Body of pancreas (tissue), 4 donors: ENCODE data around the gene SLFN12L. TPM values are rescaled to one million over a fixed set of nuclear protein-coding genes. Genes with fewer than 3 reads are reported as not detected.
"Not testable (repeated sequence)": the region's sequence is repeated elsewhere in the genome, so short reads cannot be mapped to it uniquely, and the experiment has no call there.

Source experiments
- ATAC-seq: fragments of 150-250 bp; one replicate; pipeline ENCODE4 v1.9.1; 2016
- DNase-seq, 4 donors: peaks; one replicate each; pipeline ENCODE4 v3.0.0-alpha.2; 2019
- H3K27ac ChIP-seq, 4 donors: fragments of 200-600 bp; sonication (generic); 1 replicate in 3 of 4; 2 replicates in 1 of 4; pipeline versions ENCODE4 v1.5.1 to v1.6.1; 2016 to 2019; ENCODE audit warnings: mild to moderate bottlenecking in 1 of 4, mixed read lengths in 1 of 4, moderate library complexity in 1 of 4
- H3K27me3 ChIP-seq, 2 donors: fragments of 200-600 bp; sonication (generic); one replicate each; pipeline ENCODE4 v1.6.0; 2016; ENCODE audit warnings: mild to moderate bottlenecking in 1 of 2
- H3K36me3 ChIP-seq, 2 donors: fragments of 200-600 bp; sonication (generic); replicated peaks in 1 of 2; 2 replicates each; pipeline ENCODE4 v1.5.1; 2016; ENCODE audit warnings: low read depth in 2 of 2; ENCODE audit not compliant: insufficient read depth in 1 of 2
- H3K4me1 ChIP-seq: fragments of 200-600 bp; sonication (generic); one replicate; pipeline ENCODE4 v1.6.0; 2016
- H3K4me3 ChIP-seq, 2 donors: fragments of 200-600 bp; sonication (generic); 1 replicate in 1 of 2; 2 replicates in 1 of 2; pipeline ENCODE4 v1.5.1; 2016 to 2019
- H3K9me3 ChIP-seq, 3 donors: fragments of 200-600 bp; sonication (generic); 1 replicate in 2 of 3; 2 replicates in 1 of 3; pipeline ENCODE4 v1.5.1; 2016
- CTCF ChIP-seq, 7 experiments: fragments of 450-650 bp in 4 of 7; fragments of 200-600 bp in 3 of 7; sonication (generic) in 3 of 7; IDR thresholded peaks; one replicate each; pipeline ENCODE4 v1.5.1; 2016 to 2019; ENCODE audit warnings: antibody characterized with exemption in 7 of 7
- POLR2A ChIP-seq, 3 donors: fragments of 450-650 bp; IDR thresholded peaks; one replicate each; pipeline ENCODE4 v1.6.1; 2016; ENCODE audit warnings: antibody characterized with exemption in 3 of 3, mild to moderate bottlenecking in 2 of 3
- WGBS, 2 donors: methylation state at CpG; one replicate each; pipeline ENCODE4 v1.1.5; 2017; 5-methylcytosine and 5-hydroxymethylcytosine counted together
- intact Hi-C: fragments of 100-400 bp; cut with DNase I; formaldehyde crosslinking; loops from one replicate; pipeline ENCODE4 v1.15.1; 2023
- total RNA-seq, 2 donors: library from RNA; depleted of rRNA; stranded (reverse); fragments of >200 nt; gene quantifications; one replicate each; pipeline ENCODE4 v1.1.0, GENCODE V29; 2016

The SLFN12L gene
- total RNA-seq, 2 donors from 2014 or later = 0.78 to 1.6 TPM

GRCh38 chr17:35476283-35476820 lies 61.1 kb downstream of the SLFN12L start:
- Histone ChIP-seq H3K36me3 (no peaks in the 10 kb centered on the region), H3K27ac (no peak overlapping the region), H3K4me3 (no peak overlapping the region), H3K27me3 (no peaks in the 10 kb centered on the region), H3K4me1 (no peaks in the 10 kb centered on the region), H3K9me3 (no peaks in the 10 kb centered on the region)
- no peak for DNase-seq
- WGBS, 2 donors = 44 to 69% methylated on average over 2 of the region's 2 CpGs
- intact Hi-C loops = no loop called here
- no peak for TF ChIP-seq CTCF (IDR thresholded peaks at IDR 0.05)
- no peak for TF ChIP-seq POLR2A (IDR thresholded peaks at IDR 0.05)
- no peak for ATAC-seq

- no peak overlapping the region for H3K4me3 ChIP-seq
- intact Hi-C loops = no loop called here
- H3K36me3 ChIP-seq = no peaks in the 10 kb centered on the region
- TF ChIP-seq CTCF (IDR thresholded peaks at IDR 0.05) = no peak
- no peak for TF ChIP-seq POLR2A (IDR thresholded peaks at IDR 0.05)
- ATAC-seq (no peak), DNase-seq (no peak)
- H3K9me3 ChIP-seq = no peaks in the 10 kb centered on the region
- no peaks in the 10 kb centered on the region for H3K27me3 ChIP-seq
- no peak overlapping the region for H3K27ac ChIP-seq
- WGBS, 2 donors = 48% methylated on average over 4 of the region's 4 CpGs
- no peaks in the 10 kb centered on the region for H3K4me1 ChIP-seq
Observed at GRCh38 chr17:35468475-35468874, 69.0 kb downstream of the SLFN12L start.

- Histone ChIP-seq H3K27me3 (no peaks in the 10 kb centered on the region), H3K4me1 (no peaks in the 10 kb centered on the region), H3K4me3 (no peak overlapping the region), H3K36me3 (no peaks in the 10 kb centered on the region), H3K27ac (no peak overlapping the region), H3K9me3 (no peaks in the 10 kb centered on the region)
- DNase-seq (no peak), ATAC-seq (no peak)
- no peak for TF ChIP-seq CTCF (IDR thresholded peaks at IDR 0.05)
- TF ChIP-seq POLR2A (IDR thresholded peaks at IDR 0.05) = no peak
- WGBS, 2 donors = 77 to 79% methylated on average over 4 of the region's 4 CpGs
- intact Hi-C loops = no loop called here
Observed at GRCh38 chr17:35467824-35468223, 69.7 kb downstream of the SLFN12L start.

- Histone ChIP-seq H3K4me1 (peaks cover 5% of the 10 kb centered on the region), H3K27me3 (no peaks in the 10 kb centered on the region), H3K9me3 (no peaks in the 10 kb centered on the region), H3K36me3 (no peaks in the 10 kb centered on the region), H3K27ac (peak overlapping the region in 2 of 4 donors; percentile 38 to 58), H3K4me3 (no peak overlapping the region)
- intact Hi-C loops = no loop called here
- DNase-seq = peak; percentile 75 to 87 (median 79)
- peak; percentile 100 for ATAC-seq
- WGBS, 2 donors = 6 to 25% methylated on average over 18 to 43 of the region's 44 CpGs
- TF ChIP-seq POLR2A (IDR thresholded peaks at IDR 0.05) = no peak
- TF ChIP-seq CTCF (IDR thresholded peaks at IDR 0.05) = no peak
Observed at GRCh38 chr17:35460354-35460851, 77.1 kb downstream of the SLFN12L start.

GRCh38 chr17:35454035-35454434 lies 83.4 kb downstream of the SLFN12L start:
- H3K27me3 ChIP-seq, H3K9me3 ChIP-seq, intact Hi-C loops, H3K36me3 ChIP-seq, H3K27ac ChIP-seq, H3K4me3 ChIP-seq, ATAC-seq, H3K4me1 ChIP-seq, DNase-seq: not testable (repeated sequence)
- WGBS, 2 donors = 72 to 79% methylated on average over 5 of the region's 5 CpGs
